Fibroblast of lung (primary cell): ENCODE measurements around the gene CAPSL. TPM values are rescaled to one million over a fixed set of nuclear protein-coding genes. Genes with fewer than 3 reads are reported as not detected.
A peak's percentile ranks its signal among the peaks of the same experiment; 100 is the strongest.

ENCODE experiments used
- DNase-seq, 2 donors: peaks; one replicate each; pipeline versions ENCODE4 v3.0.0 to v3.0.0-alpha.2; 2010; ENCODE audit warnings: low read depth in 2 of 2
- H2AFZ ChIP-seq: 2 replicates; pipeline ENCODE4 v1.5.1; 2012; ENCODE audit warnings: low read length, control low read depth, inconsistent platforms
- H3K27ac ChIP-seq: 2 replicates; pipeline ENCODE4 v1.5.1; 2011; ENCODE audit warnings: low read length, control low read depth; ENCODE audit not compliant: insufficient read depth
- H3K27me3 ChIP-seq: 2 replicates; pipeline ENCODE4 v1.5.1; 2011; ENCODE audit warnings: mild to moderate bottlenecking, low read length; ENCODE audit not compliant: control insufficient read depth, insufficient read depth
- H3K36me3 ChIP-seq: 2 replicates; pipeline ENCODE4 v1.5.1; 2011; ENCODE audit warnings: low read length; ENCODE audit not compliant: control insufficient read depth, insufficient read depth
- H3K4me1 ChIP-seq: 2 replicates; pipeline ENCODE4 v1.5.1; 2011; ENCODE audit warnings: low read length; ENCODE audit not compliant: control insufficient read depth, insufficient read depth; ENCODE audit errors: extremely low read depth
- H3K4me2 ChIP-seq: 2 replicates; pipeline ENCODE4 v1.5.1; 2011; ENCODE audit warnings: low read length, control low read depth; ENCODE audit not compliant: insufficient read depth; ENCODE audit errors: extremely low read depth
- H3K4me3 ChIP-seq, 4 experiments: fragments of 200-600 bp in 1 of 4; sonication (generic) in 1 of 4; replicated peaks in 1 of 4; 2 replicates each; pipeline ENCODE4 v1.5.1; 2011 to 2016; ENCODE audit warnings: low read length in 4 of 4, low read depth in 3 of 4, mild to moderate bottlenecking in 3 of 4, control low read depth in 2 of 4, inconsistent platforms in 1 of 4, mixed read lengths in 1 of 4; ENCODE audit not compliant: insufficient read depth in 1 of 4; ENCODE audit errors: control extremely low read depth in 1 of 4
- H3K79me2 ChIP-seq: 2 replicates; pipeline ENCODE4 v1.5.1; 2012; ENCODE audit warnings: mild to moderate bottlenecking, low read length, inconsistent platforms; ENCODE audit not compliant: control insufficient read depth, insufficient read depth
- H3K9ac ChIP-seq: 2 replicates; pipeline ENCODE4 v1.5.1; 2011; ENCODE audit warnings: mild to moderate bottlenecking, low read length, control low read depth; ENCODE audit not compliant: insufficient read depth
- H3K9me3 ChIP-seq: 2 replicates; pipeline ENCODE4 v1.5.1; 2012; ENCODE audit warnings: low read depth, low read length; ENCODE audit not compliant: control insufficient read depth, insufficient read depth
- H4K20me1 ChIP-seq: 2 replicates; pipeline ENCODE4 v1.5.1; 2011; ENCODE audit warnings: low read length; ENCODE audit not compliant: control insufficient read depth, insufficient read depth; ENCODE audit errors: extremely low read depth
- CTCF ChIP-seq, 2 donors: IDR thresholded peaks in 1 of 2; conservative IDR thresholded peaks in 1 of 2; 1 replicate in 1 of 2; 2 replicates in 1 of 2; pipeline ENCODE4 v1.5.1; 2011 to 2012; ENCODE audit warnings: low read length in 2 of 2, control low read depth in 1 of 2, inconsistent platforms in 1 of 2, low read depth in 1 of 2, mild to moderate bottlenecking in 1 of 2
- EZH2 ChIP-seq: IDR thresholded peaks from 2 replicates; pipeline ENCODE4 v1.5.1; 2012; ENCODE audit warnings: low read length, control low read depth, mild to moderate bottlenecking; ENCODE audit errors: missing control alignments
- polyA plus RNA-seq, 2 donors: library from polyadenylated mRNA; depleted of rRNA in 1 of 2; stranded (reverse) in 1 of 2; unstranded in 1 of 2; fragments of >200 nt; gene quantifications; 2 replicates each; pipeline ENCODE4 v1.2.1, GENCODE V29; 2011 to 2012; ENCODE audit warnings: missing spikeins in 1 of 2
- total RNA-seq: library from RNA; depleted of rRNA; stranded (reverse); fragments of >200 nt; gene quantifications from 2 replicates; pipeline ENCODE4 v1.2.1, GENCODE V29; 2014

Gene CAPSL
- total and polyA plus RNA-seq, 2 donors (not counting 1 experiment from before 2014, with no cell fraction given): 0.33 to 0.96 TPM

DNA sequence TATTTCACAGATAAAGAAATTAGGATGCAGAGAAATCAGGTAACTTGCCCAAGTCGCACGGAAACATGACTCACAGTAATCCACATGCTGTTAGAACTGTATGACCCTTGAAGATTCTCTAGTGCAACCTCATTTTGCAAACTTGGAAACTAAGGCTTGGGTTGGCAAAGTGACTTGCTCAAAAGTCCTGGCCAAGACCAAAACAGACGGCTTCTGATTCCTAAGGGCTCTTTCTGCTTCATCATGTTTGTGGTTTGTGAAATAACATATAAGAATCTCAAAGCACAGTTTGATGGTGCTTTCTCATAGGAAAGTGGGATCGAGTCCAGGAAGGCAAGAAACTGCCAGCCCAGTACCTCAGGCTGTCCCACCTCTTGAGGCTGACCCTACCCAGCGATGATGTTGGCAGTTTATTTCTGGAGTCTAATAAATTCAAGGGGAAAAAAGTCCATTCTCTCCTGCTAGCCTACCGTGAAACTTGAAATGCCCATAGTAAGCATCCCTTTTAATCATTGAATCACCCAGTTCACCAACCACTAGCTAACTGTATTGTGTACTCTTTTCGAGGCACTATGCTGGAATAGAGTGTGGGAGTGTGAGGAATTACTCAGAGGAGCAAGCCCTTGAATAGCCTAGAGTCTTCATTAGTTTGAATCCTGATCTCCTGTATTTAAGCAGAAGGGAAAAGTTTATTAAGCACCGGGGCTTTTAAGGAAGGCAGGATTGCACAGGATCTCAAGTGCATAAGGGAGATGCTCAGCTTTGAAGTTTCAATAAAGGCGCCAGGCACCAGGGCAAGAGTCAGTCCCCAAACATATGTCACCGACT, 14.1 kb downstream of the CAPSL start:
- no peaks in the 10 kb centered on the region for H3K27me3 ChIP-seq
- no peaks in the 10 kb centered on the region for H3K79me2 ChIP-seq
- H4K20me1 ChIP-seq: no peaks in the 10 kb centered on the region
- H3K36me3 ChIP-seq: no peaks in the 10 kb centered on the region
- H3K4me1 ChIP-seq: peaks cover 12% of the 10 kb centered on the region
- H3K9me3 ChIP-seq: no peaks in the 10 kb centered on the region
- peak overlapping the region; percentile 46 for H3K4me2 ChIP-seq
- peak; percentile 47 to 90 for DNase-seq
- H3K4me3 ChIP-seq: peak overlapping the region in 2 of 4 experiments; percentile 19 to 29
- TF ChIP-seq EZH2: no peak
- peak overlapping the region; percentile 34 for H3K27ac ChIP-seq
- H2AFZ ChIP-seq: no peak overlapping the region
- no peak overlapping the region for H3K9ac ChIP-seq

DNA sequence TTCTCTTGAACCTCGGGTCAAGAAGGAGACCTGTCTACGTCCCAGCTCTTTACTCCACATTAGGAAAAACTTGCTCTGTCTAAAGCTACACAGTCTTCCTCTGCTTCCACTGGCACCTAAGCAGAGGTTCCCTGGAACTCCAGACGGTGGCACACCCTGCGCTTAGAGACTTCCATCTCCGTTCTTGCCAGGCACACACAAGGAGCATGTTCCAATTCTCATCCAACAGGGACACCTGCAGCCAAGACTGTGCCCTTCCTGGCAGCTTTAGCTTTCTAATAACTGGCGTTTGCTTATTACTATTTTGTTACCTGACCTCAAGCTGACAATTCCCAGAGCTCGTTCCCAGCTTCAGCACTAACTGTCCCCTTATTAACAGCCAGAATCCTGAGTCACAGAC, 16.0 kb downstream of the CAPSL start:
- TF ChIP-seq EZH2 (no peak), CTCF (conservative IDR thresholded peaks at IDR 0.05 in 1 of 2, IDR thresholded peaks at IDR 0.05 in 1 of 2; ENCODE audit: low read depth in 1 of 2, low read length in 2 of 2) (no peak)
- H3K9me3 ChIP-seq: no peaks in the 10 kb centered on the region
- H3K79me2 ChIP-seq: no peaks in the 10 kb centered on the region
- no peaks in the 10 kb centered on the region for H4K20me1 ChIP-seq
- H3K4me2 ChIP-seq: no peak overlapping the region
- DNase-seq: no peak
- H3K9ac ChIP-seq: no peak overlapping the region
- no peaks in the 10 kb centered on the region for H3K27me3 ChIP-seq
- H3K27ac ChIP-seq: no peak overlapping the region
- peaks cover 12% of the 10 kb centered on the region for H3K4me1 ChIP-seq
- no peak overlapping the region for H3K4me3 ChIP-seq
- H2AFZ ChIP-seq: no peak overlapping the region
- no peaks in the 10 kb centered on the region for H3K36me3 ChIP-seq

DNA sequence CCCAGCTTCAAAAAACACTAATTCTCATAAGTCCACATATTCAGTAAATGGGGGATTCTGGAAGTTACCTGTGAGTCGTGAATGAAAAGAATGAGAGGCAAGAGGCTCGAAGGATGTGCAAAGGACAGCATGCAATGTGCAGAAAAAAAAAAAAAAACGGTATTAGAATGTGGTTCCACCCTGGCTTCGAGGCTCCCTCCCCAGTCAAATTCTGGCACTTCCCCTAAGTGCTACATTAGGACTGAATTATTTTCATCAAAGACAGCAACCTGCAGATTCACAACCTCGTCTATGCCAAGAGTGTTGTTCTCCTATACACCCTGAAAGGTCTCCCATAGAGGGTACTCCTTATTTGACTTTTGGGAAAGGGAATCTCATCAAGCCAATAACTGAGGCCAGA, 16.5 kb downstream of the CAPSL start:
- no peak for DNase-seq
- Histone ChIP-seq H3K9ac (no peak overlapping the region), H3K4me1 (peaks cover 12% of the 10 kb centered on the region), H3K4me3 (no peak overlapping the region), H3K27me3 (no peaks in the 10 kb centered on the region), H4K20me1 (no peaks in the 10 kb centered on the region), H3K9me3 (no peaks in the 10 kb centered on the region), H3K27ac (no peak overlapping the region), H3K79me2 (no peaks in the 10 kb centered on the region), H3K36me3 (no peaks in the 10 kb centered on the region), H3K4me2 (no peak overlapping the region), H2AFZ (no peak overlapping the region)
- TF ChIP-seq EZH2: no peak
- TF ChIP-seq CTCF (conservative IDR thresholded peaks at IDR 0.05 in 1 of 2, IDR thresholded peaks at IDR 0.05 in 1 of 2; ENCODE audit: low read depth in 1 of 2, low read length in 2 of 2): no peak
